ENCODE results near the gene CST4.

DNA sequence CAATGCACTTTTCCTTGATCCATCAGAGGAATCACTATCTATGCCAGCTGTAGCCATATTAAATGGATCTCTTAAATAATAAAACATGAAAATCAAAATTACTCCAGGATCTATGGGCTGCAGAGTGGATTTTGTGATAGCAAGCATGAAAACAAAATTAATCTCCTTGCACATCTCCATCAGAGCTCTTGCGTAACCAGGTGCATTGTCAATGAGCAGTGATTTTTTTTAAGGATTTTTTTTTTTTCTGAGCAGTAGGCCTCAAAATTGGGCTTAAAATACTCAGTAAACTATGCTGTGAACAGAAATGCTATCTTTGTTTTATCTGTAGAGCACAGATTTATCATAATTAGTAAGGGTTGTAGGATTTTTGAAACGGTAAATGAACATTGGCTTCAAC lies 39.6 kb downstream of the CST4 start:
- TF ChIP-seq, protein P1, sequence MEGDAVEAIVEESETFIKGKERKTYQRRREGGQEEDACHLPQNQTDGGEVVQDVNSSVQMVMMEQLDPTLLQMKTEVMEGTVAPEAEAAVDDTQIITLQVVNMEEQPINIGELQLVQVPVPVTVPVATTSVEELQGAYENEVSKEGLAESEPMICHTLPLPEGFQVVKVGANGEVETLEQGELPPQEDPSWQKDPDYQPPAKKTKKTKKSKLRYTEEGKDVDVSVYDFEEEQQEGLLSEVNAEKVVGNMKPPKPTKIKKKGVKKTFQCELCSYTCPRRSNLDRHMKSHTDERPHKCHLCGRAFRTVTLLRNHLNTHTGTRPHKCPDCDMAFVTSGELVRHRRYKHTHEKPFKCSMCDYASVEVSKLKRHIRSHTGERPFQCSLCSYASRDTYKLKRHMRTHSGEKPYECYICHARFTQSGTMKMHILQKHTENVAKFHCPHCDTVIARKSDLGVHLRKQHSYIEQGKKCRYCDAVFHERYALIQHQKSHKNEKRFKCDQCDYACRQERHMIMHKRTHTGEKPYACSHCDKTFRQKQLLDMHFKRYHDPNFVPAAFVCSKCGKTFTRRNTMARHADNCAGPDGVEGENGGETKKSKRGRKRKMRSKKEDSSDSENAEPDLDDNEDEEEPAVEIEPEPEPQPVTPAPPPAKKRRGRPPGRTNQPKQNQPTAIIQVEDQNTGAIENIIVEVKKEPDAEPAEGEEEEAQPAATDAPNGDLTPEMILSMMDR (IDR thresholded peaks at IDR 0.05) = no peak
- TF ChIP-seq EZH2 (IDR thresholded peaks at IDR 0.05; ENCODE audit: borderline replicate concordance, insufficient read depth, low read depth, low read length, poor library complexity, severe bottlenecking) = no peak
